Left renal cortex interstitium (tissue), 4 donors: ENCODE results near the gene GJB3. TPM values are rescaled to one million over a fixed set of nuclear protein-coding genes. Genes with fewer than 3 reads are reported as not detected.
"Not testable (repeated sequence)": the region's sequence is repeated elsewhere in the genome, so short reads cannot be mapped to it uniquely, and the experiment has no call there.

Experiments used
- DNase-seq, 4 donors: peaks; one replicate each; pipeline ENCODE4 v3.0.0-alpha.2; 2013; ENCODE audit warnings: low read depth in 4 of 4, low spot score in 2 of 4, missing footprints in 1 of 4
- polyA plus RNA-seq, 4 donors: library from polyadenylated mRNA; unstranded; fragments of 120-200 nt; gene quantifications; one replicate each; pipeline ENCODE4 v1.2.1, GENCODE V29; 2013; ENCODE audit not compliant: insufficient read length in 4 of 4

Gene GJB3
- polyA plus RNA-seq, 4 donors: 0.11 to 0.42 (median 0.16) TPM

GRCh38 chr1:34759503-34760357 lies 21.3 kb upstream of the GJB3 start, which contains the start of gene GJB4:
Gene GJB4 (plus strand): TSS chr1:34759740. CDS start chr1:34761255, 1,515 bp downstream.
- DNase-seq: no peak

GRCh38 chr1:34761176-34761761 lies 19.7 kb upstream of the GJB3 start:
- no peak for DNase-seq

- DNase-seq: no peak
These were observed 19.2 kb upstream of the GJB3 start for GRCh38 chr1:34761776-34762307.

DNA sequence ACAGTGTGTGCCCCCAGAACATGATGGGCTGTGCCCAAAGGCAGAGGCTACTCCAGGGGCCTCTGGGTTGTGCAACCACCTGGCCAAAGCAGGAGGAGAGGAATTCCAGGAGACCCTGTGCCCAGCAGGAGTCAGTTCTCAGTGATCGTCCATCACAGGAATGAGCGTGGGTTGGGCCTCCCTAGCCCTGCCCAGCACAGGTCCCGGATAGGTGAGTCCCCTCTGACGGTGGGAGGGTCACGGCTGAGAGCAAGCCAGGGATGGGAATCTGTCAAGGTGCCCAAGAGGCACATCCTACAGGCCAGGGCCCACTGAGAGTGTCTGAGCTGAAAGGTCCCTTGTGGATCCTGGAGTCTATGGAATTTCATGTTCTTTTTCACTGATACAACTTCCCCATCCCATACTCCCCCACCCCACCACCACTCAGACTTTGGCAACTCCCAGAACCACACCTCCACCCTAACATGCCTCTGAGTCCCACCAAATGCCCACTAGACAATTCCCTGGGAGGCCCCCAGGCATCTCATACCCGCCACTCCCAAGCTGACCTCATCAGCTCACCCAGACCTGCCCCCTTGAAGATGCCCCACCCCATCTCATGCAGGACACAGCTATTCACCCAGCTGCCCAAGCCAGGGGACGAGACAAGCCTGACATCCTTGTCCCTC lies 18.4 kb upstream of the GJB3 start:
- DNase-seq: no peak

DNA sequence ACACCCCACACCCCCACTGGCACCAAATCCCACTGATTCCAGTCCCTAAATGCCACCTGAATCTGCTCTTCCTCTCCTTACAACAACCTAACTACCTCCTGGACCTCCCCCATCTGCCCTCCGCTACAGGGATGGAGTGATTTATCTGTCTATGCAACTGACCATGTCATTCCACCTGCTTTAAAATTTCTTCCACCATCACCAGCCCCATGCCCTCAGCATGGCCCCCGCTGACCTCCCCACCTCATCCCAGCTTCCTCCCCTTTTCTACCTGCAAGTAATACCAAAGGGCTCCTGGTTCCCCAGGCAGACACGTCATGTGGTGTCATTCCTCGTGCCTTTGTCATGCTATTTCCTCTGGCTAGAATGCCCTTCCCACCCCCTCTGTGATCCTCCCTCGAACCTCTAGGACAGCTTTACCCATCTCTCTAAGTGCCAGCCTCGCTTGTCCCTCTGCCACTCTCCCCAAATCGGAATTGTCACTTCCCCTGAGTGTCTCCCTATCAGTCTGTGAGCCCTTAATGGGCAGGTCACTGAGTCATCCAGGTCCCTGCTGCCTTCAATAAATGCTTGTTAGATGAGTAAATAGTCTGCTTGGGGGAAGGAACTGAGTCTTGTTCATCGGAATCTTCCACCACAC lies 17.8 kb upstream of the GJB3 start:
- DNase-seq: no peak

DNA sequence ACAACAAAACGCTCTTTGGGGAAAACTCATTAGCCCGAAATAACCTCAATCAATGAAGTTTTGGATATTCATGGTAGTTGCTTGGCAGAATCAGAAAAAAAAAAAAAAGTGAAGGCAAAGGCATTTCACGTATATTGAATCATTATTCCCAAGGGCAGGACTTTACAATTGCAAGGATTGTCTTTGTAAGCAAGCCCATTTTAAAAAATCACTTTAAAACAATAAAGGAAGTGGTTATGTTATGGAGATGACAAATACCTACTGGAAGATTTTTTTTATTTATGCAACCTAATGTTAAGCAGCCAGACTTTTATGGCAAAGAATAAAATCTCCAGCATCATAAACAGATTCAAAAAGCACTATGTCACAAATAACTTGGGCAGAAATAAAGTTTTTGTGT lies 12.2 kb upstream of the GJB3 start:
- DNase-seq: no peak

GRCh38 chr1:34770891-34771504 lies 10.0 kb upstream of the GJB3 start:
- DNase-seq: no peak

- DNase-seq: no peak
These were observed 9.2 kb upstream of the GJB3 start for GRCh38 chr1:34771573-34772371.

DNA sequence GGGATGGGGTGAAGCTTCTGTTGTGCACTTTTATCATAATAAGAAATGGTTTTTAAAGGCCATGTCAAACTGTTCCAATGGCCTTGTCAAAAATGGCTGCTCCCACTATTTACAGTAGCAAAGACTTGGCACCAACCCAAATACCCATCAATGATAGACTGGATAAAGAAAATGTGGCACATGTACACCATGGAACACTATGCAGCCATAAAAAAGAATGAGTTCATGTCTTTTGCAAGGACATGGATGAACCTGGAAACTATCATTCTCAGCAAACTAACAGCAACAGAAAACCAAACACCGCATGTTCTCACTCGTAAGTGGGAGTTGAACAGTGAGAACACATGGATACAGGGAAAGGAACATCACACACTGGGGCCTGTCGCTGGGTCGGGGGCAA lies 7.9 kb upstream of the GJB3 start:
- DNase-seq: not testable (repeated sequence)

GRCh38 chr1:34774957-34775356 lies 6.1 kb upstream of the GJB3 start:
- DNase-seq: no peak

- no peak for DNase-seq
These were observed 4.1 kb upstream of the GJB3 start for GRCh38 chr1:34776911-34777310.

GRCh38 chr1:34777519-34778321 lies 3.3 kb upstream of the GJB3 start:
- no peak for DNase-seq

DNA sequence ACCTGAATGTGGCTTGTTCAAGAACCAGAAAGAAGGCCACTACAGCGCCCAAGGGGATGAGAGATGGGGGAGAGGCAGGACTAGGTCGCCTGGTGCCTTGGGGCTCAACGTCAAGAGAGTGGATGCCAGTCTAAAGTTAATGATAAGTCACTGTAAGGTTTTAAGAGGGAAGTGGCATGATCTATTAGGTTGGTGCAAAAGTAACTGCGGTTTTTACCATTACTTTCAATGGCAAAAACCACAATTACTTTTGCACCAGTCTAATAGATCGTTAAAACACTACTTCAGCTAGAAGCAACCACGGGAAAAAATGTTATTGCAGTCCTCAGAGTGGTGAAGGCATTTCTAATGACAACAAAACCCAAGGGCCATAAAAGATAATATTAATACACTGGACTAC lies 2.6 kb upstream of the GJB3 start:
- no peak for DNase-seq

GRCh38 chr1:34779005-34779404 lies 2.0 kb upstream of the GJB3 start:
- DNase-seq: no peak

DNA sequence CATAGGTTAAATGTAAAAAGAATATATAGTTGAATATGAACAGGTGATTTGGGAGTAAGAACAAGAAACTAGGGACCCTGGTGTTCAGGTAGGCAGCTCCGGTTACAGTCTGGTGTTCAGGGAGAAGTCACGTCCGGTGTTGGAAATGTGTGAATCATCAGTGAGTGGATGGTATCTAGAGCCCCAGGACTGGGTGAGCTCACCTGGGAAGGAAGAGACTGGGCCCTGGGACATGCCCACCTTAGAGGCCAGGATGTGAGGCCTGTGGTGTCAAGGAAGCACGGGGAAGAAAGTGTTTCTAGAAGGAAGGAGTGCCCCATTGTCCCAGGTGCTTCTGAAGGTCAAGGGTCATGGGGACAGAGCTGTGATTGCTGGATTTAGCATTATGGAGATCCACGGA lies 1.5 kb upstream of the GJB3 start:
- no peak for DNase-seq

GRCh38 chr1:34779962-34780361 lies 1.1 kb upstream of the GJB3 start:
- no peak for DNase-seq

DNA sequence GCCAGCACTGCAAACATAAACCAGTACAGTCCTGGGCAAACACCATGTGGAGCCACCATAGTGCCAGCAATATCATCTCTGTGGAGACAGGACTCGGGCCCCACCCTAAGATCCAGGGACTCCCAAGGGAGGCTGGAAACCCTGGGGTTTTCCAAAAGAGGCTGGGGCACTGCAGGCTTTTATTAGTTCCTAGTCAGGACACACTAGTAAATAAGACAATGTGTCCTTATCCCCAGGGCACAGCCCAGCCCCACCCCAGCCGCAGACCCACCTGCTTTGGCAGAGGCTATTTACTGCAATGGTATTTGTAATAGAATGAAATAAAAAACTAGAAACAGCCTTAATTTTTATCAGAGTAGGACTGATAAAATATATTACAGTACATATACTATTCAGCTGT lies 486 bp upstream of the GJB3 start:
- no peak for DNase-seq

- no peak for DNase-seq
These were observed 904 bp downstream of the GJB3 start for GRCh38 chr1:34781844-34782391.
